ENCODE results near the gene TBXA2R.

The TBXA2R gene

GRCh38 chr19:3573858-3574637 is 32.6 kb downstream of the TBXA2R start:
- TF ChIP-seq RAD21 (IDR thresholded peaks at IDR 0.05; ENCODE audit: low read depth) = no peak
- no peak for TF ChIP-seq TEAD4 (IDR thresholded peaks at IDR 0.05)
- peak; percentile 73 for TF ChIP-seq YY1 (IDR thresholded peaks at IDR 0.05; ENCODE audit: low read depth)

GRCh38 chr19:3573162-3573857 is 33.4 kb downstream of the TBXA2R start:
- no peak for TF ChIP-seq NFIC (IDR thresholded peaks at IDR 0.05)
- no peak for TF ChIP-seq REST (IDR thresholded peaks at IDR 0.05; ENCODE audit: low read depth)
- TF ChIP-seq CREB1 (IDR thresholded peaks at IDR 0.05; ENCODE audit: low read depth) = no peak
- TF ChIP-seq USF1 (IDR thresholded peaks at IDR 0.05) = no peak
- TF ChIP-seq FOXM1 (IDR thresholded peaks at IDR 0.05; ENCODE audit: borderline replicate concordance, low read depth) = no peak
- TF ChIP-seq EGR1 (IDR thresholded peaks at IDR 0.05) = no peak
- TF ChIP-seq TCF12 (IDR thresholded peaks at IDR 0.05; ENCODE audit: low read depth) = no peak
- TF ChIP-seq ZBTB7A (IDR thresholded peaks at IDR 0.05; ENCODE audit: low read depth) = peak; percentile 96
- peak; percentile 82 for TF ChIP-seq YY1 (IDR thresholded peaks at IDR 0.05; ENCODE audit: low read depth)
- peak; percentile 60; the same call in 1 of the 2 replicates for TF ChIP-seq MAX (IDR thresholded peaks at IDR 0.05)

GRCh38 chr19:3572855-3573161 is 33.9 kb downstream of the TBXA2R start, which contains the start of gene HMG20B:
Gene HMG20B, plus strand, starts transcription at chr19:3572944. Its CDS starts 366 bp downstream, at chr19:3573310.
- TF ChIP-seq YY1 (IDR thresholded peaks at IDR 0.05; ENCODE audit: low read depth) = no peak
- no peak for TF ChIP-seq ZBTB7A (IDR thresholded peaks at IDR 0.05; ENCODE audit: low read depth)
- TF ChIP-seq REST (IDR thresholded peaks at IDR 0.05; ENCODE audit: low read depth) = no peak
- TF ChIP-seq CREB1 (IDR thresholded peaks at IDR 0.05; ENCODE audit: low read depth) = no peak
- no peak for TF ChIP-seq FOXM1 (IDR thresholded peaks at IDR 0.05; ENCODE audit: borderline replicate concordance, low read depth)
- no peak for TF ChIP-seq MAX (IDR thresholded peaks at IDR 0.05)
- TF ChIP-seq USF1 (IDR thresholded peaks at IDR 0.05) = no peak
- no peak for TF ChIP-seq NFIC (IDR thresholded peaks at IDR 0.05)
- no peak for TF ChIP-seq RAD21 (IDR thresholded peaks at IDR 0.05; ENCODE audit: low read depth)
- no peak for TF ChIP-seq TAF1 (IDR thresholded peaks at IDR 0.05; ENCODE audit: low read depth)
- TF ChIP-seq EP300 (IDR thresholded peaks at IDR 0.05; ENCODE audit: borderline replicate concordance) = no peak
- TF ChIP-seq EGR1 (IDR thresholded peaks at IDR 0.05) = no peak
- TF ChIP-seq CEBPB (IDR thresholded peaks at IDR 0.05) = no peak
- no peak for TF ChIP-seq TEAD4 (IDR thresholded peaks at IDR 0.05)
- TF ChIP-seq TCF12 (IDR thresholded peaks at IDR 0.05; ENCODE audit: low read depth) = no peak

- TF ChIP-seq MAX (IDR thresholded peaks at IDR 0.05) (no peak), TCF12 (IDR thresholded peaks at IDR 0.05; ENCODE audit: low read depth) (no peak), EGR1 (IDR thresholded peaks at IDR 0.05) (peak; percentile 83), CREB1 (IDR thresholded peaks at IDR 0.05; ENCODE audit: low read depth) (0 out of 2 replicates have a peak, but pooled peaks have one; percentile 34), REST (IDR thresholded peaks at IDR 0.05; ENCODE audit: low read depth) (no peak), FOXM1 (IDR thresholded peaks at IDR 0.05; ENCODE audit: borderline replicate concordance, low read depth) (no peak), TAF1 (IDR thresholded peaks at IDR 0.05; ENCODE audit: low read depth) (no peak), ZBTB7A (IDR thresholded peaks at IDR 0.05; ENCODE audit: low read depth) (no peak), NFIC (IDR thresholded peaks at IDR 0.05) (no peak), EP300 (IDR thresholded peaks at IDR 0.05; ENCODE audit: borderline replicate concordance) (no peak), YY1 (IDR thresholded peaks at IDR 0.05; ENCODE audit: low read depth) (no peak)
Measured at GRCh38 chr19:3572132-3572854, 34.4 kb downstream of the TBXA2R start.

Data from Ishikawa (cell line).